Choroid plexus epithelial cell (primary cell): ENCODE measurements around the gene NNAT.
"Not testable (repeated sequence)": the region's sequence is repeated elsewhere in the genome, so short reads cannot be mapped to it uniquely, and the experiment has no call there.

ENCODE experiments used
- DNase-seq: peaks from one replicate; pipeline ENCODE4 v3.0.0-alpha.2; 2010; ENCODE audit warnings: low read depth
- H3K4me3 ChIP-seq: 2 replicates; pipeline ENCODE4 v1.5.1; 2011; ENCODE audit warnings: low read depth, mild to moderate bottlenecking, control low read depth, low read length, moderate library complexity
- CTCF ChIP-seq: conservative IDR thresholded peaks from 2 replicates; pipeline ENCODE4 v1.5.1; 2011; ENCODE audit warnings: low read depth, mild to moderate bottlenecking, control low read depth, inconsistent platforms, low read length, moderate library complexity

The NNAT gene, protein sequence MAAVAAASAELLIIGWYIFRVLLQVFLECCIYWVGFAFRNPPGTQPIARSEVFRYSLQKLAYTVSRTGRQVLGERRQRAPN

GRCh38 chr20:37521061-37521771, at the start of gene NNAT:
TSS of gene NNAT (plus strand) at chr20:37521250. CDS start at chr20:37521332, 82 bp downstream.
- H3K4me3 ChIP-seq: peak within 1 kb of the TSS; percentile 62
- DNase-seq: no peak
- no peak for TF ChIP-seq CTCF

DNA sequence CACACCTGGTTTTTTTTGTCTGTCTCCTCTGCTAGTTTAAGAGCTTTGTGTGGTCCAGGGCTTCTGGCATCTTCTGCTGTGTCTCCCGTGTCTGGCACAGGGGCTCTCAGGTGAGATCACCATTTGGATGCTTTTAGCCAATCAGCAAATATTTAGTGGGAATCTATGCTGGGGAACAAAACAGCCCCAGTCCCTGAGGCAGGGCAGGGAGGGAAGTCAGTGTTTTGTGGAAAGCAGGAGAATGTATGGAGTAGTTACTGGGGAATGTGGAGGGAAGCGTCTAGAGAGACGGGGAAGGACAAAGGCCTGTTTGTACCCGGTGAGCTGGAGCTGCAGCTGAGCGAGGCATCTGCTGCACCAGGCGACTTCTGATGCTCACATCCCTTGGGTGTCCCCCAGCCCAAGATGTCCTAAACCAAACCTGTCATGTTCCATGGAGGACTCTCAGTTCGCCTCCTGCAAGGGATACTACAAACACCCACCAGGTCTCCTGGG, 49.3 kb upstream of the NNAT start:
- no peak overlapping the region for H3K4me3 ChIP-seq
- no peak for TF ChIP-seq CTCF
- DNase-seq: no peak

DNA sequence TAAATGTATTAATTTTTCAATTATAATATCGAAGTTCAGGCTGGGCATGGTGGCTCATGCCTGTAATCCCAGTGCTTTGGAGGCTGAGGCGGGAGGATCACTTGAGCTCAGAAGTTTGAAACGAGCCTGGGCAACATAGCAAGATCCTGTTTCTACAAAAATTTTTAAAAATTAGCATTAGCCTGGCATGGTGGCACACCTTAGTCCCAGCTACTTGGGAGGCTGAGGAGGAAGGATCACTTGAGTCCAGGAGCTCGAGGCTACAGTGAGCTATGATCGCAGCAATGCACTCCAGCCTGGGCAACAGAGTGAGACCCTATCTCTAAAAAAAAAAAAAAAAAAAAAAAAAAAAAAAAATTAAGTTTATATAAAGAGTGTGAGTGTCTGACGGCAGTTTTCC, 48.6 kb upstream of the NNAT start:
- not testable (repeated sequence) for H3K4me3 ChIP-seq, DNase-seq

GRCh38 chr20:37473249-37474000, 47.6 kb upstream of the NNAT start:
- H3K4me3 ChIP-seq: no peak overlapping the region
- no peak for TF ChIP-seq CTCF
- no peak for DNase-seq

DNA sequence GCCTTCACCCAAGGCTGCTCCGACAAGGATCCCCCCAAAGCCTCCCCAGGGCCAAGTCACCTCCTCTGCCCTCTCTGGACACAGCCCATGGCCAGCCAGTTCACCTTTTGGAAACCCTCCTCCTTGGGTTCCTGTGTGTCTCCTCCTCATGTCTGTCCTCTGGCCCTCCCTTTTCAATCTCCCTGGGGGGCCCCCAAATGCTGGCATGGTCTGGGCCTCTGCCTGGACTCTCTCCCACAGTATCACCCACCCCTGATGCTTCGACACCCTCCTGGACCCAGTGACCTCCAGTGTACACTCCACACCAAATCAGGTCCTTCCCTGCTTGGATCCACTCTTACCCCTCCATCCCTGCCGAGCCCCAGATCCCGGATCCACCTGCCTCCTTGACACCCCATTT, 46.7 kb upstream of the NNAT start:
- H3K4me3 ChIP-seq: no peak overlapping the region
- no peak for TF ChIP-seq CTCF
- no peak for DNase-seq

- H3K4me3 ChIP-seq: no peak overlapping the region
- DNase-seq: no peak
- TF ChIP-seq CTCF: no peak
Observed at GRCh38 chr20:37475252-37475651, 45.8 kb upstream of the NNAT start.

DNA sequence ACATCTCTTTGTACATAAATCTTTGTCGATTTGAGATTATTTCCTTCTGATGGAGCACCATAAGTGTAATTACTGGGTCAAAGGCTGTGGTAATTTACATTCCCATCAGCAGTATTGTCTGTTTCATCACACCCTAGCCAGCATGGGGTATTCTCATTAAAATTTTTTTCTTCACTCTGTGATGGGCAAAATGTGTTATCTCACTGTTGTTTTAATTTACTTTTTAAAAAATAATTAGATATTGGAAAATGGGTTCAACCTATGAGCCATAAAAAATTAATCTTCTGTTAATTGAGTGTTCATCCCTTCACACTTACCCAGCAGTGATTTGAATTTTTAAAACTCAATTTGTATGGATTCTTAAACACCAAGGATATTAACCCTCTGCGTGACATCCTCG, 44.0 kb upstream of the NNAT start:
- no peak for DNase-seq
- no peak overlapping the region for H3K4me3 ChIP-seq
- TF ChIP-seq CTCF: no peak
